Endothelial cell of umbilical vein (primary cell): ENCODE data around the gene CX3CR1. TPM values are rescaled to one million over a fixed set of nuclear protein-coding genes. Genes with fewer than 3 reads are reported as not detected.

Source experiments
- BruUV-seq: library from RNA; stranded (reverse); fragments of 400-500 nt; replicated peaks from 2 replicates; lab custom pipeline; 2021; lab: Mats Ljungman, UMichigan
- CTCF ChIA-PET: fragments of 300-600, 350-600 bp; sonication (Branson Sonifier 250); formaldehyde crosslinking; loops from one replicate; lab custom pipeline; 2021; ENCODE audit warnings: antibody characterized with exemption, inconsistent platforms; lab: Charles Lee
- POLR2A ChIA-PET: fragments of 300-600, 350-600 bp; sonication (Branson Sonifier 250); formaldehyde crosslinking; loops from one replicate; lab custom pipeline; 2021; ENCODE audit warnings: antibody characterized with exemption, inconsistent platforms; lab: Charles Lee
- DNase-seq: peaks from one replicate; pipeline ENCODE4 v3.0.0-alpha.2; 2011; ENCODE audit warnings: low read depth, low spot score
- FAIRE-seq: peaks from 2 replicates; lab custom pipeline; 2011; peaks lifted over from hg19 to GRCh38; lab: Jason Lieb, UNC
- H2AFZ ChIP-seq: 2 replicates; pipeline ENCODE4 v1.6.0; 2012; ENCODE audit warnings: low read depth, low read length, control low read depth, inconsistent platforms
- H3K27ac ChIP-seq: 2 replicates; pipeline ENCODE4 v1.5.1; 2011; ENCODE audit warnings: low read depth, mild to moderate bottlenecking, control low read depth, low read length, moderate library complexity; ENCODE audit not compliant: insufficient read depth
- H3K27me3 ChIP-seq, 2 experiments: 2 replicates each; pipeline versions ENCODE4 v1.6.0 to v1.6.1; 2011; ENCODE audit warnings: low read length in 2 of 2, mixed read lengths in 1 of 2; ENCODE audit not compliant: control insufficient read depth in 2 of 2, insufficient read depth in 2 of 2
- H3K36me3 ChIP-seq, 2 experiments: 2 replicates in 1 of 2; 3 replicates in 1 of 2; pipeline ENCODE4 v1.5.1; 2011; ENCODE audit warnings: low read length in 2 of 2, mild to moderate bottlenecking in 1 of 2, moderate library complexity in 1 of 2; ENCODE audit not compliant: control insufficient read depth in 2 of 2, insufficient read depth in 2 of 2; ENCODE audit errors: extremely low read depth in 1 of 2
- H3K4me1 ChIP-seq: 3 replicates; pipeline ENCODE4 v1.5.1; 2011; ENCODE audit warnings: mild to moderate bottlenecking, low read length; ENCODE audit not compliant: control insufficient read depth, insufficient read depth; ENCODE audit errors: extremely low read depth
- H3K4me2 ChIP-seq: 2 replicates; pipeline ENCODE4 v1.6.1; 2011; ENCODE audit warnings: low read length, control low read depth, mixed read lengths; ENCODE audit not compliant: insufficient read depth
- H3K4me3 ChIP-seq, 3 experiments: fragments of 200-600 bp in 1 of 3; sonication (generic), shearing (Covaris generic) in 1 of 3; replicated peaks in 1 of 3; 2 replicates each; pipeline ENCODE4 v1.5.1; 2011 to 2016; ENCODE audit warnings: control low read depth in 3 of 3, low read length in 3 of 3, mild to moderate bottlenecking in 2 of 3, inconsistent platforms in 1 of 3, low read depth in 1 of 3, moderate library complexity in 1 of 3; ENCODE audit not compliant: insufficient read depth in 1 of 3
- H3K79me2 ChIP-seq: 2 replicates; pipeline ENCODE4 v1.6.0; 2012; ENCODE audit warnings: low read length, inconsistent platforms; ENCODE audit not compliant: control insufficient read depth, insufficient read depth
- H3K9ac ChIP-seq: replicated peaks from 2 replicates; pipeline ENCODE3; 2011; ENCODE audit warnings: low read length, control low read depth; ENCODE audit not compliant: insufficient read depth; ENCODE audit errors: extremely low read depth
- H3K9me1 ChIP-seq: replicated peaks from 3 replicates; pipeline ENCODE4 v1.6.0; 2011; ENCODE audit warnings: mild to moderate bottlenecking, low read length; ENCODE audit not compliant: control insufficient read depth, insufficient read depth; ENCODE audit errors: extremely low read depth
- H3K9me3 ChIP-seq: replicated peaks from 2 replicates; pipeline ENCODE4 v1.5.1; 2012; ENCODE audit warnings: low read length, inconsistent platforms; ENCODE audit not compliant: control insufficient read depth, insufficient read depth
- H4K20me1 ChIP-seq: replicated peaks from 2 replicates; pipeline ENCODE3; 2011; ENCODE audit warnings: mild to moderate bottlenecking, low read length; ENCODE audit not compliant: control insufficient read depth, insufficient read depth; ENCODE audit errors: extremely low read depth
- CTCF ChIP-seq, 2 donors: IDR thresholded peaks; 1 replicate in 1 of 2; 2 replicates in 1 of 2; pipeline ENCODE4 v1.5.1; 2011; ENCODE audit warnings: low read length in 2 of 2, mild to moderate bottlenecking in 2 of 2, moderate library complexity in 2 of 2, control low read depth in 1 of 2, inconsistent platforms in 1 of 2, low read depth in 1 of 2; ENCODE audit not compliant: insufficient read depth in 1 of 2; ENCODE audit errors: extremely low read depth in 1 of 2
- EZH2 ChIP-seq: IDR thresholded peaks from 2 replicates; pipeline ENCODE4 v1.6.1; 2012; ENCODE audit warnings: borderline replicate concordance, low read depth, mild to moderate bottlenecking, moderate library complexity, low read length, inconsistent platforms; ENCODE audit not compliant: severe bottlenecking
- GATA2 ChIP-seq: IDR thresholded peaks from 2 replicates; pipeline ENCODE4 v1.7.0; 2011; ENCODE audit warnings: low read depth, mild to moderate bottlenecking, moderate library complexity, mixed read lengths, low read length; ENCODE audit not compliant: insufficient read length, insufficient read depth
- MYC ChIP-seq: IDR thresholded peaks from one replicate; pipeline ENCODE4 v1.6.1; 2011; ENCODE audit warnings: mild to moderate bottlenecking, low read depth, low read length
- POLR2A ChIP-seq: IDR thresholded peaks from 2 replicates; pipeline ENCODE4 v1.6.1; 2012; ENCODE audit warnings: low read depth, mild to moderate bottlenecking, control low read depth, low read length
- dilution Hi-C: fragments of 300-500 bp; cut with MboI; formaldehyde crosslinking; loops from one replicate; pipeline ENCODE4 v1.15.0; 2019; ENCODE audit warnings: low sequenced_read_pairs; ENCODE audit not compliant: extremely low pct_ligation_motif_present
- intact Hi-C: fragments of 100-400 bp; cut with micrococcal nuclease; formaldehyde crosslinking; loops from one replicate; pipeline ENCODE4 v1.10.0; 2022
- polyA plus RNA-seq, 4 experiments: library from polyadenylated mRNA; depleted of rRNA in 3 of 4; stranded (reverse) in 3 of 4; unstranded in 1 of 4; fragments of >200 nt; gene quantifications; 2 replicates each; pipeline versions ENCODE4 v1.2.1 to v1.2.3, GENCODE V29; 2011 to 2012; ENCODE audit warnings: missing spikeins in 1 of 4
- total RNA-seq: library from RNA; stranded (reverse); gene quantifications from 2 replicates; pipeline ENCODE4 v1.2.3, GENCODE V29; 2021

The CX3CR1 gene
- total and polyA plus RNA-seq, 2 donors (not counting 3 experiments of a cell fraction or from before 2014, with no cell fraction given): not detected

GRCh38 chr3:39286771-39287170 is 6.9 kb upstream of the CX3CR1 start:
- Histone ChIP-seq H3K9me3 (no peaks in the 10 kb centered on the region), H3K4me1 (peaks cover 5% of the 10 kb centered on the region), H3K27me3 (peaks cover 0 to 1% of the 10 kb centered on the region in 2 experiments), H3K9ac (no peak overlapping the region), H3K36me3 (no peaks in the 10 kb centered on the region), H3K27ac (no peak overlapping the region), H3K4me2 (no peak overlapping the region), H3K9me1 (no peaks in the 10 kb centered on the region), H3K4me3 (no peak overlapping the region), H2AFZ (no peak overlapping the region), H3K79me2 (no peaks in the 10 kb centered on the region), H4K20me1 (no peaks in the 10 kb centered on the region)
- POLR2A ChIA-PET: no interaction called here
- FAIRE-seq (no peak), DNase-seq (no peak)
- no peak for TF ChIP-seq POLR2A
- no peak for TF ChIP-seq EZH2
- TF ChIP-seq MYC: no peak
- BruUV-seq: no TSS peak
- dilution Hi-C loops: no loop called here
- intact Hi-C loops: no loop called here
- CTCF ChIA-PET: interaction anchor here (1.1 to 11.4 kb wide), 7 partner anchors 94 to 287 kb away, joined by 3 to 449 read pairs (median 16); partner anchors contain the start of gene XIRP1

- ChIA-PET CTCF (interaction anchor here (4.6 to 11.4 kb wide), 2 partner anchors 93 to 158 kb away, joined by 183 to 449 read pairs; partner anchors contain the start of gene XIRP1), POLR2A (interaction anchor here (0.6 kb wide), 1 partner anchor 1745 kb away, joined by 4 read pairs; no protein-coding TSS in a partner anchor)
- no peak overlapping the region for H2AFZ ChIP-seq
- no peak overlapping the region for H3K27ac ChIP-seq
- no peaks in the 10 kb centered on the region for H4K20me1 ChIP-seq
- no peaks in the 10 kb centered on the region for H3K36me3 ChIP-seq
- H3K9me3 ChIP-seq: no peaks in the 10 kb centered on the region
- peaks cover 0 to 1% of the 10 kb centered on the region in 2 experiments for H3K27me3 ChIP-seq
- H3K4me3 ChIP-seq: no peak overlapping the region
- dilution Hi-C loops: no loop called here
- DNase-seq: no peak
- H3K9ac ChIP-seq: no peak overlapping the region
- no peak for TF ChIP-seq EZH2
- TF ChIP-seq GATA2: no peak
- TF ChIP-seq CTCF (IDR thresholded peaks at IDR 0.05; ENCODE audit: extremely low read depth in 1 of 2, insufficient read depth in 1 of 2, low read depth in 1 of 2, low read length in 2 of 2): no peak
- no TSS peak for BruUV-seq
- H3K9me1 ChIP-seq: no peaks in the 10 kb centered on the region
- FAIRE-seq: no peak
- H3K4me2 ChIP-seq: no peak overlapping the region
- peaks cover 5% of the 10 kb centered on the region for H3K4me1 ChIP-seq
- intact Hi-C loops: no loop called here
- H3K79me2 ChIP-seq: no peaks in the 10 kb centered on the region
These were observed 5.5 kb upstream of the CX3CR1 start for GRCh38 chr3:39285332-39285731.
